Measurements from ENCODE around the gene ANKMY1. TPM values are rescaled to one million over a fixed set of nuclear protein-coding genes. Genes with fewer than 3 reads are reported as not detected.
"Not testable (repeated sequence)": the region's sequence is repeated elsewhere in the genome, so short reads cannot be mapped to it uniquely, and the experiment has no call there.

Gene ANKMY1
- total RNA-seq, 1 donor from 2014 or later: 5.3 TPM

GRCh38 chr2:240568678-240569522, 11.1 kb upstream of the ANKMY1 start:
- DNase-seq (ENCODE audit: low read depth, low spot score): no peak

GRCh38 chr2:240567872-240568677, 10.3 kb upstream of the ANKMY1 start, which contains the start of gene RNPEPL1:
RNPEPL1 (plus strand) TSS chr2:240568484; CDS start chr2:240568587, 103 bp downstream.
- no peak for DNase-seq (ENCODE audit: low read depth, low spot score)

GRCh38 chr2:240567137-240567871, 9.5 kb upstream of the ANKMY1 start:
- DNase-seq (ENCODE audit: low read depth, low spot score): no peak

GRCh38 chr2:240566203-240567136, 8.7 kb upstream of the ANKMY1 start:
- DNase-seq (ENCODE audit: low read depth, low spot score): no peak

- no peak for DNase-seq (ENCODE audit: low read depth, low spot score)
Observed at GRCh38 chr2:240565333-240566202, 7.8 kb upstream of the ANKMY1 start.

GRCh38 chr2:240564561-240565332, 7.0 kb upstream of the ANKMY1 start:
- DNase-seq (ENCODE audit: low read depth, low spot score): no peak

- DNase-seq (ENCODE audit: low read depth, low spot score): no peak
Observed at GRCh38 chr2:240563951-240564560, 6.3 kb upstream of the ANKMY1 start.

GRCh38 chr2:240563231-240563630, 5.4 kb upstream of the ANKMY1 start:
- DNase-seq (ENCODE audit: low read depth, low spot score): not testable (repeated sequence)

- DNase-seq (ENCODE audit: low read depth, low spot score): no peak
Observed at GRCh38 chr2:240561325-240561971, 3.7 kb upstream of the ANKMY1 start.

GRCh38 chr2:240560480-240561324, 2.9 kb upstream of the ANKMY1 start:
- DNase-seq (ENCODE audit: low read depth, low spot score): peak; percentile 92

- DNase-seq (ENCODE audit: low read depth, low spot score): peak; percentile 51
Observed at GRCh38 chr2:240560084-240560479, 2.3 kb upstream of the ANKMY1 start, which contains the start of gene DUSP28. DUSP28 (plus strand) TSS chr2:240560357; CDS start chr2:240560685, 328 bp downstream.

GRCh38 chr2:240559286-240559685, 1.5 kb upstream of the ANKMY1 start:
- no peak for DNase-seq (ENCODE audit: low read depth, low spot score)

GRCh38 chr2:240558236-240558761, 511 bp upstream of the ANKMY1 start:
- DNase-seq (ENCODE audit: low read depth, low spot score): no peak

GRCh38 chr2:240557101-240557751, 562 bp downstream of the ANKMY1 start:
- no peak for DNase-seq (ENCODE audit: low read depth, low spot score)

- no peak for DNase-seq (ENCODE audit: low read depth, low spot score)
Observed at GRCh38 chr2:240556553-240557100, 1.2 kb downstream of the ANKMY1 start.
